ENCODE data around the gene ISG15.
"Not testable (repeated sequence)": the region's sequence is repeated elsewhere in the genome, so short reads cannot be mapped to it uniquely, and the experiment has no call there.

The ISG15 gene

DNA sequence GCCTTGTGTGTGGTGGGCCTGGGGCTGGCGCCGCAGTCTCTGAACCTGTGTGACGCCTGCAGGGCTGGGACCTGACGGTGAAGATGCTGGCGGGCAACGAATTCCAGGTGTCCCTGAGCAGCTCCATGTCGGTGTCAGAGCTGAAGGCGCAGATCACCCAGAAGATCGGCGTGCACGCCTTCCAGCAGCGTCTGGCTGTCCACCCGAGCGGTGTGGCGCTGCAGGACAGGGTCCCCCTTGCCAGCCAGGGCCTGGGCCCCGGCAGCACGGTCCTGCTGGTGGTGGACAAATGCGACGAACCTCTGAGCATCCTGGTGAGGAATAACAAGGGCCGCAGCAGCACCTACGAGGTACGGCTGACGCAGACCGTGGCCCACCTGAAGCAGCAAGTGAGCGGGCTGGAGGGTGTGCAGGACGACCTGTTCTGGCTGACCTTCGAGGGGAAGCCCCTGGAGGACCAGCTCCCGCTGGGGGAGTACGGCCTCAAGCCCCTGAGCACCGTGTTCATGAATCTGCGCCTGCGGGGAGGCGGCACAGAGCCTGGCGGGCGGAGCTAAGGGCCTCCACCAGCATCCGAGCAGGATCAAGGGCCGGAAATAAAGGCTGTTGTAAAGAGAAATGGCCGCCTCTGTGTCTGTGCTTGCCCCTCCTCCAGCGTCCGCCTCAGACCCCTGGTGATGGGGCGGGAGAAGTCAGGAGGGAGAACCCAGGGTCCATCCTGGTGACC, 788 bp downstream of the ISG15 start:
- DNase-seq (ENCODE audit: low spot score) = no peak

DNA sequence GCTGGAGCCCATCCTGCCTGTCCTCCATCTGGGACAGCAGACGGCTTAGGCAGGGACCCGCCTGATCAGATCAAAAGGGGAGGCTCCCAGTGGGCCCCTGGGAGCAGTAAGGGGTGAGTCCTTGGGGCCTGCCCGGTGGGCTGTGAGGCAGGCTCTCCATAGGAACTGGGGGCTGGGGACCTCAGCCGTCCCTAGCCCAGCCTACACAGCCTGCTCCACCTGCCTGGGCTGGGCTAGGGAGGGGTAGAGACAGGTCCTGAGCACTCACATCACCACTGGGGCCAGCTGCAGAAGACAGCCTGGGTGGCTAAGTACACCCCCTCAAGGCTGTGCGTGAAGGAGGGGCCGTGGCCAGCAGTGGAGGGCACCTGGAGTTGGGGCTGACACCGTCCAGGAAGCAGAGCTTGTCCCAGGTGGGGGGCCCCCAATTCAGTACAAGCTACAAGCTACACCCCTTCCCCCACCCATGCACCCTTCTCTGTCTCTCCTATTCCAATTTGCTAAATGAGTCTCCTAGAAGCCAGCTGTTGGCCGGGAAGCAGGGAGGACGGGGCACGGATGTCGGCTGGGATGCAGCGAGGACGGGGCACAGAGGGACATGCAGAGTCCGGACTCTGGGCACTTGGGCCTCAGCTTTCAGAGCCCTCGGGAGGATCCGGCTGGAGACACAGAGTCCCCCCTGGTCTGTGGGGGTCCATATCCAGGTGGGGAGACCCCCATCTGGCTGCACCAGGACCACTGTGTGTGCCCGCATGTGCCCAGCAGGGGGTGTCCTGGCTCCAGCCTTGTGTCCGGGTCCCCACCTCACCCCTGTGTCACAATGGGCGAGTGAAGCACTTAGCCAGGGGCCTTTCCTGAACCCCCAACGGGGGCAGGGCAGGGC, 1.7 kb downstream of the ISG15 start:
- DNase-seq (ENCODE audit: low spot score) = no peak

DNA sequence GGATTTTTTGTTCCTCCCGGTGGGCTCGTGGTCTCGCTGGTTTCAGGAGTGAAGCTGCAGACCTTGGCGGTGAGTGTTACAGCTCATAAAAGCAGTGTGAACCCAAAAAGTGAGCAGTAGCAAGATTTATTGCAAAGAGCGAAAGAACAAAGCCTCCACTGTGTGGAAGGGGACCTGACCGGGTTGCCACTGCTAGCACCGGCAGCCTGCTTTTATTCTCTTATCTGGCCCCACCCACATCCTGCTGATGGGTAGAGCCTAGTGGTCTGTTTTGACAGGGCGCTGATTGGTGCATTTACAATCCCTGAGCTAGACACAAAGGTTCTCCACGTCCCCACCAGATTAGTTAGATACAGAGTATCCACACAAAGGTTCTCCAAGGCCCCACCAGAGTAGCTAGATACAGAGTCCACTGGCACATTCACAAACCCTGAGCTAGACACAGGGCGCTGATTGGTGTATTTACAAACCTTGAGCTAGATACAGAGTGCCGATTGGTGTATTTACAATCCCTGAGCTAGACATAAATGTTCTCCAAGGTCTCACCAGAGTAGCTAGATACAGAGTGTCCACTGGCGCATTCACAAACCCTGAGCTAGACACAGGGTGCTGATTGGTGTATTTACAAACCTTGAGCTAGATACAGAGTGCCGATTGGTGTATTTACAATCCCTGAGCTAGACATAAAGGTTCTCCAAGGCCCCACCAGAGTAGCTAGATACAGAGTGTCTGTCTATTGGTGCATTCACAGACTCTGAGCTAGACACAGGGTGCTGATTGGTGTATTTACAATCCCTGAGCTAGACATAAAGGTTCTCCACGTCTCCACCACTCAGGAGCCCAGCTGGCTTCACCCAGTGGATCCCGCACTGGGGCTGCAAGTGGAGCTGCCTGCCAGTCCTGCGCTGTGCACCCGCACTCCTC, 4.4 kb downstream of the ISG15 start:
- DNase-seq (ENCODE audit: low spot score) = not testable (repeated sequence)

DNA sequence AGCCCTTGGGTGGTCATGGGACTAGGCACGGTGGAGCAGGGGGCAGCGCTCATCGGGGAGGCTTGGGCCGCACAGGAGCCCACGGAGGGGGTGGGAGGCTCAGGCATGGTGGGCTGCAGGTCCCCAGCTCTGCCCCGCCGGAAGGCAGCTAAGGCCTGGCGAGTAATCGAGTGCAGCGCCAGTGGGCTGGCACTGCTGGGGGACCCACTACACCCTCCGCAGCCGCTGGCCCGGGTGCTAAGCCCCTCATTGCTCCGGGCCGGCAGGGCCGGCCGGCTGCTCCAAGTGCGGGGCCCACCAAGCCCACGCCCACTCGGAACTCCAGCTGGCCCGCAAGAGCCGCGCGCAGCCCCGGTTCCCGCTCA, 5.0 kb downstream of the ISG15 start:
- DNase-seq (ENCODE audit: low spot score) = not testable (repeated sequence)

DNA sequence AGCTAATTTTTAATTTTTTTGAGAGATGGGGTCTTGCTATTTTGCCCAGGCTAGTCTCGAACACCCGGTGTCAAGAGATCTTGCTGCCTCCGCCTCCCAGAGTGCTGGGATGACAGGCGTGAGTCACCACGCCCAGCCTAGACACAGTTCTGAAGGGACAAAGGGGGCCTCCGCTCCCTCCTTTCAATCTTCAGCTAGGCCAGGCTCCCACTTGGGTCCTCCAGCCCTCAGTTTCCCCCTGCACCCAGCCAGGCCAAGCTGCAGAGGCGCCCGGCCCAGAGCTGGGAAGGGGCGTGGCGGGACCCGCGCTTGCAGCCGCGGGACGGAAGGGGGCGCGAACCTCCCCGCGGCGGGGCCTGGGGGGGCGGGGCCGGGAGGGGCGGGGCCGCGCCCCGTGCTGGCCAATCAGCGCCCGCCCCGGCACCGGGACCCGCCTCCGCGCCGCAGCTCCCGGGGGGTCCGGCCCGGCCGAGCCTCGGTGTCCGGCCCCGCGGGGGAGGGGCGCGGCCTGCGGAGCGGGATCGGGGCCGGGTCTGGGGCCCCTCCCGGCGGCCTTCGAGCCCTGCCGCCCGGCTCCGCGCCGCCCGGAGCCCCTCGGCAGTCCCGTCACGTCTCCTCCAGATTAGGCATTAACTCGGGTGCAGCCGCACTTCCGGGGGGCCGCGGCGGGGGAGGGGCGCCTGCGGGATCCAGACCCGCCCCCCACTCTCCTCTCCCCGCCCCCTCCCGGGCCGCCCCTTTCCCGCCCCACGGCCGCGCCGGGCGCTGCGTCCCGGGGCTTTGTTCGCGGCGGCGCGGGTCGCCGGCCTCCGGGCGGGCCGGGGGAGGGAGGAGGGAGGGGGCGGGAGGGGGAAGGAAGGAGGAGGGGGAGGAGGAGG, 6.1 kb downstream of the ISG15 start:
- DNase-seq (ENCODE audit: low spot score) = peak; percentile 81

DNA sequence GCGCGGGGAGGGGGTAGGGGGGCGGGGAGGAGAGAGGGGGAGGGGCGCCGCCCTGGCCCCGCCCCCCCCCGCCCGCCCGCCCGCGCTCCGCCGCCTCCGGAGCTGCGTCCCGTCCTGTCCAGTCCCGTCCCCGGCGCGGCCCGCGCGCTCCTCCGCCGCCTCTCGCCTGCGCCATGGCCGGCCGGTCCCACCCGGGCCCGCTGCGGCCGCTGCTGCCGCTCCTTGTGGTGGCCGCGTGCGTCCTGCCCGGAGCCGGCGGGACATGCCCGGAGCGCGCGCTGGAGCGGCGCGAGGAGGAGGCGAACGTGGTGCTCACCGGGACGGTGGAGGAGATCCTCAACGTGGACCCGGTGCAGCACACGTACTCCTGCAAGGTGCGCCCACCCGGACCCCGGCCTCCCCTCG, 6.7 kb downstream of the ISG15 start, which contains the start of gene AGRN:
Gene AGRN, plus strand, starts transcription at position 121 of the 405 bp plus-strand sequence. Its CDS starts 53 bp downstream, at position 174.
- peak; percentile 41 for DNase-seq (ENCODE audit: low spot score)

DNA sequence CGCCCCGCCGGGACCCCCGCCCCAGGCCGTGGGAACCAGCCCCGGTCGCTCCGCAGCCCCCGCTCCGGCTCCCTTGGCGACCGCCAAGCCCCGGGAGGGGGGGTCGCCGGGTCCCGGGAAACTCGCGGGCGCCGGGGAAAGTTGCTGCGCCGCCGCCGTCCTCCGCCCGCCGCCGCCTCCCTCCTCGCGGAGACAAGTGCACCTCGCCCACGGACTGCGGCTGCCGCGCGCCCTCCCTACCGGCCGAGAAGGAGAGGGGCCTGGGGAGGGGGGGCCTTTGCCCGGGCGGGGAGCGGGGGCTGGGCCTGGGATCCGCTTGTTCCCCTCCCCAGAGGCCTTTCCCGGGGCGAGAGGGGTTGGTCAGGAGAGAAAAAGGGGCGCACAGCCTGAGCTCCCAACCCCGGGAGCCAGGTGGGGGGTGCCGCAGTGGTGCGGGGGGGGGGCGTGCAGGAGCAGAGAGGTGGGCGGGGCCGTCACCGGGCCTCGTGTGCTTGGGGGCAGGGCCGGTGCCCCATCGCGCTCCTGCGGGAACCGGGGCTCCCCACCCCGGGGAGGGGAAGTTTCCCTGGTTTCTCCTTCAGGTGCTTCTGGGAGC, 7.2 kb downstream of the ISG15 start:
- DNase-seq (ENCODE audit: low spot score) = peak; percentile 30

DNA sequence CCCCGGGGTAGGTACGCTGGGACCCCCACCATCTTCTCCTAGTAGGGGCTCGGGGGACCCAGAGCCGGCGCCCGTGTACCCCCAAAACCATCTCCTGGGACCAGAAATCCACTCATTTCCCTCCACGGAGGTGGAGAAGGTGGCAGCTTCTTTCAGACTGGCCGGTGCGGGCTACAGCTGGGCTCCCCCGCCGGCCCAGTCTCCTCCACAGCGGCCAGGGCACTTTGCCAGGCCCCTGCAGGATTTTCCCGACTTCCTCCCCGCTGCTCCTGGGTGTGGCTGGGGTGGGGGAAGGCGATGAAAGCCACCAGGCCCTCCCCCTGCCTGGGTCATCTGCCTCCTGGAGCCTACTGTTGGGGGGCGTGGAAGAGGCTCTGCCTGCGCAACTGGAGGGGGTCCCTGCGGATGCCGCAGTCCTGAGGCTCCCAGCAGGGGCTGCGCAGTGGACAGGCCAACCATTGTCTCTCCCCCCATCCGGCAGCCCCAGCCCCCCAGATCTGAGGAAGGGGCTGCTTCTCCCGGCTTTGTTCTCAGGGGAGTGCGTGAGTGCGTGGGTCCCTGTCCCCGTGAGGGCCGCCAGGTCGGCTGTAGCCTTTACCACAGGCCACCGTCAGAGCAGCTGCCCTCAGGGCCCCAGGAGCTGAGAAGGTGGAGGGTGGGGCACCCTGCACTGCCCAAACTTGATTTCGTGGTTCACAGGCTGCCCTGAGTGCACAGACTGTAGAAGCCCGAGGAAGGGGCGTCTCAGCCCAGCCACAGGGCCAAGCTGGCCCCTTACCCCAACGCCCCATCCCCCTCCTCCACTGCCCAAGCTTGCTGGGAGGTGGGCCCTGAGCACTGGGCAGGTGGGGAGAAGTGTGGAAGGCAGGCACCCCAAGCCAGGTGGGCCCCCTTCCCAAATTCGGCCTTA, 8.0 kb downstream of the ISG15 start:
- peak; percentile 29 for DNase-seq (ENCODE audit: low spot score)

DNA sequence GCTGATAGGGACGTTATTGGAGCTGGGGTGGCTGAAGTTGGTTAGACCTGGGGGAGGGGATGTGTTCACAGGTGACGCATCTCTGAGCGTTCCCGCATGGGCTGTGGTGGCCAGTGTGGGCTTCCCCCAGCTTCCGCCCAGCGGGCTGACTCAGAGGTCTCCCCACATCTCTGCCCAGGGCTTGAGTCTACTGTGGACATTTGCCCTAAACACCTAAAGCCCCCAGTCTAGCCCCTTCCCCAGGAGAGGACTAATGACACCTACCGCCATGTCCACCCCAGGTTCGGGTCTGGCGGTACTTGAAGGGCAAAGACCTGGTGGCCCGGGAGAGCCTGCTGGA, 8.6 kb downstream of the ISG15 start:
- DNase-seq (ENCODE audit: low spot score) = no peak

DNA sequence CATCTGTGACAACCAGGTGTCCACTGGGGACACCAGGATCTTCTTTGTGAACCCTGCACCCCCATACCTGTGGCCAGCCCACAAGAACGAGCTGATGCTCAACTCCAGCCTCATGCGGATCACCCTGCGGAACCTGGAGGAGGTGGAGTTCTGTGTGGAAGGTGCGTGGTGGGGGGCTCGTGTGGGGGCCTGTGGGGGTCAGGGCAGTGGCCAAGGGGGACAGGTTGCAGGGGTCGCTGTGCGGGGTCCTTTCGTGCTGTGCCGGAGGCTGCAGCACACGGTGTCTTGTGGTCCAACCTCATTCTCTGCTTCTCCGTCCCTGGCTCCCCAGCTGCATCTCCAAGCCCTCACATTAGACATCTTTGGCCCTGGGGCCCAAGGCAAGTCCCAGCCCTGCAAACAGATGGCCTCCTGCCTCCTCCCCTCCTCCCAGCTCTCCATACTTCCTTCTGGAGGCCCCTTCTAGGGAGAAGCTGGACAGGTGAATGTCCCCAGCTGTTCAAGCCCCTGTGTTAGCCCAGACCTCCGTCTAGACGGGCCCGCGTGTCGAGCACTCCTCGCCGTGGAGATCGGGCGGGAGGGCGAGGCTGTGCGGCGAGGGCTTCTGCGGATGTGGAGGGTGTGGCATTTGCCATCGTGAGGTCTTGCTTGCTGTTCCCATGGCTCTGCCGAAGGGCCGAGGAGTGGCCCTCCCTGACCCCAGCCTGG, 9.2 kb downstream of the ISG15 start:
- DNase-seq (ENCODE audit: low spot score) = no peak

DNA sequence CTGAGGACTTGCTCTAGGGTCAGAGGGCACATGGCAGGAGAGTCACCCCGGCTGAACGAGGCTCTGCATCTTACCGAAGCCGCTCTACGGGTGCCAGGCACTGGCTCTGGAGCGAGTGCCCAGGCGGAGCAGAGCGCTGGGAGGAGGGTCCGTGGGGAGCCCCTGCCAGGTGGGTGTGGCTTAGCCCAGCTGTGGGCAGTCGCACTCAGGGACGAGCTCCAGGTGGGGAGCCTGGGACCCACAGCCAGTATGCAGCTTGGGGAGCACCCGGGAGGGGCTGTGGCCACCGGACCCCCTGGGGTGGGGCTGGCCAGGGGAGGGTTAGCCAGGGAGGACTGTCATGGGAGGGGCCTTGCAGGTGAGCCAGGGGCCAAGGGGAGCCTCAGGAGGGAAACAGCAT, 10.4 kb downstream of the ISG15 start:
- no peak for DNase-seq (ENCODE audit: low spot score)

DNA sequence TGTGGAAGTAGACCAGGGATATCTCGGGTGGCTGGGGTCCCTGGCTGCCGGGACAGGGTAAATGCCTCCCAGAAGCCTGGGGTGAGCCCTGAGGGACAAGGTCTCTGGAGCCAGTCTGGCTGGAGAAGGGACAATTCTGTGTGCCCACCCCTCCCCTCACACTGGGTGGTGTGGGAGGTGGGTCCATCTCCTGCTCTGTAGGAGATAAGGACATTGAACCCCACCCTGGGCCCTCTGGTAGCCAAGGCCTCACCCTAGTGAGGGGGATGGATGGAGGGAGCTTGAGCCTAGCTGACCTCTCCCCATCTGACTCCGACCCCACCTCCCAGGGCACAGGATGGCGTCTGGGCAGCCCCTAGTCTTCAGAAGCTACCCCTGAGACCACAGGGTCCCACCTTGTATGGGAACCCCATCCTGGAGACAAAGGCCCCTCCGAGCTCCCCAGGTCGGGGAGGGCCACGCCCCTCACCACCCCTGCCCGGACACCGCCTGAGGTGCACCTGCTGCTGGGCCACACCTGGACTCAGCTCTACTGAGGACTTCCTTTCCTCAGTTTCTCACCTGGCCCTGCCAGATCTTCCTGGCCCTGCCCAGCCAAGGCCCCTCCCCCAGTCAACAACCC, 11.0 kb downstream of the ISG15 start:
- DNase-seq (ENCODE audit: low spot score) = peak; percentile 58

DNA sequence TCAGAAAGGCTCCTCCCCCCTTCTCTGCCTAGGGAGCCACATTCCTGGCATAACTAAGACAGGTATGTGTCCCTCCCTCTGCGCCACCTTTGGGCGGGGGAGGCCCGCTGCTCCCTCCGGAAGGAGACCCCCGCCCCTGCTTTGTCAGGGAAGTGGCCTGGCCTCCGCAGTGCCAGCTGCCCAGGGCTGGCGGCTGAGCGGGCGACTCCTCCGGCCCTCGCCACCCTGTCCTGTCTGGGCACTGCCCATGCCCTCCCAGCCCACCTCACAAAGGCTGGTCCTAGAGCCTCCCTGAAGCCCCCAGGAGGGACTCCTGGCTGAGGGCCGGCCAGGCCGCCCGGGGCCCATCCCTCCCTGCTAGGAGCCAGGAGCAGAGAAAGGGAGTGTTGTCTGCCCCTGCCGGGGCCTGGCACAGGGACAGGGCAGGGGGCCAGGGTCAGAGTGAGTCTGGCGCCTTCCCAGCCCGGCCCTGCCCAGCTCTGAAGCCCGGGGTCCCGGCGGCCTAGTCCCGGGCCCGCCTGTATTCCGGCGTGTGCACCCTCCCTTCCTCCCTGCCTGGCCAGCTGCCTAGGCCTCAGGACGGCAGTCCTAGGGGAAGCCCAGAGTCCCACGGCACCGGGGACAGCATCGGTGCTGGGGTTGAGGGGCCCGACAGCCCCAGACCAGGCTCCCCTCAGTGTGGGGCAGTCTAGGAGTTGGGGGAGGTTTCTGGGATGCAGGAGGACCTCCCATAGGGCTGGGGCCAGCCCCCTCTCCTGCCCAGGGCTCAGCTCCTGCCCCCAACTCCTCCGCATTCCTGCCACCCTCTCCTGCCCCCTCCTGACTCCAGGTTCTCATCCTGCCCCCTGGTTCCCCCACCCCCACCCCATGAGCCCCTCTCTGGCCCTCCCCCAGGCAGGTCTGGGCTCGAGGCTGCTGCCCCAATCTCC, 11.7 kb downstream of the ISG15 start:
- DNase-seq (ENCODE audit: low spot score) = no peak

DNA sequence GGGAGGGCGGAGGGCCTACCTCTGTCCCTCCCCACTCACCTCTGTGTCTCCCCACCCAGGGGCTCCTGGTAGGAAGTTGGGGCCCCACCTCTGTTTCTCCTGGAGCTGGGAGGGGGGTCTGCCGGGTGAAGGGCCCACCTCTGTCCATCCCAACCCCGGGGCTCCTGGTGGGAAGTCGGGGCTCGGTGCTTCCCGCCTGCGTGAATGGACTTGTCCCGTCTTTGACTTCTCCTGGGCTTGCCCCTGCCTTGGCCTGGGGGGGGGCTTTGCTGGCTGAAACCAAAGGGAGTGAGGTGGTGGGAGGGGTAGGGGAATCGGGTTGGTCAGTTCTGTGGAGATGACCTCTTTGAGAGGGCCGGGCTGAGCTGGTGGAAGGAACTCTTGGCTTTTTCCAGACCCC, 12.4 kb downstream of the ISG15 start:
- DNase-seq (ENCODE audit: low spot score) = no peak

DNA sequence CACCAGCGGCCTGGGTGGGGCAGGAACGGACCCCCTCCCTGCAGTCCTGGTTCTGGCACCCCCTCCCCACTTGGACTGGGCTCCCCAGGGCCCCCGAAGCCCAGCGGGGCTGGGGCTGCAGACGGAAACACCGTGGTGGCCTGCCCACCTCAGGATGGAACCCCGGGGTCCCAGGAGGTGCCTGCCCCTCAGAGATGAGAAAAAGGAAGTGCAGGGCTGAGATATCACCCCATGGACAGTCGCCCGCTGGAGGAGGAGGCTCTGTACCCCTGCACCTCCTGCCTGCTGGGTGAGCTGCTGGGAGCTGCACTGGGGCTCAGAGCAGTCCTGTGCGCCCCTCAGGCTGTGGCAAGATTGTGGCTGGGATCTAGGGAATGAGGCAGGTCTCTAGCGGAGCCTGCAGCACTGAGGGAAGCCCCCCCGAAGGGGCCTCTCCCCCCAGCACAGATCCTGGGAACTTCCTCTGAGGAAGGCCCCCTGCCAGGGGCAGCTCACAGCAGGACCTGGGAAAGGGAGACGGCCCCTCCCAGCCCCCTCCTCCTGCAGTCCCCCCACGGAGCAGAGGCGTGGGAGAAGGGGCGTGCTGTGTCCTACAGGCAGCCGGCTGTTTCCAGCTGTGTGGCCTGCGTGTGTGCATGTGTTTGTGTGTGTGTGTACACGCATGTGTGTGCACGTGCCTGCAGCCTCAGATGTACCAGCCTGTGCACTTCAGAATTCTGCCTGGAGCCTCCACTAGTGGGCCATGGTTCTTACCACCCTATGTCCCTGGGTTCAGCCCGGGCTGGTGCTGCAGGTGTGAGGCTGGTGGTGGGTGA, 13.5 kb downstream of the ISG15 start:
- no peak for DNase-seq (ENCODE audit: low spot score)

DNA sequence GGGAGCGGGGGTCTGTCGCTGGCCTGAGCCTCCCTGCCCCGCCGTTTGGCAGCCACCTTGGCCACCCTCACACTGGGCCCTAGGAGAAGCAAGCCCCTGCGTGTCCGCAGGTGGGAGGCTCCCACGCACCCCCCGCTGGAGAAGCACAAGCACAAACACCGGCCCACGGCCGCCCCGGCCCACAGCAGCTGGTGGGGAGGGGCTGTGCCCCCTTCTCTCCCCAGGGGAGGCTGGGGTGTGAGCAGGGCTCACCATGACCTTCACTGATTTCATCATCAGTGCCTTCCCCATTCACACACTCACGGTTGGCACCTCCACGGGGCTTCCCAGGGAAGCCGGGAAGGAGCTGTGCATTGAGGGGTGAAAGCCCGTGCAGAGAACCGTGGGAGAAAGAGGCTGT, 14.5 kb downstream of the ISG15 start:
- DNase-seq (ENCODE audit: low spot score) = no peak
